ENCODE measurements around the gene CORO6.

CORO6 gene

DNA sequence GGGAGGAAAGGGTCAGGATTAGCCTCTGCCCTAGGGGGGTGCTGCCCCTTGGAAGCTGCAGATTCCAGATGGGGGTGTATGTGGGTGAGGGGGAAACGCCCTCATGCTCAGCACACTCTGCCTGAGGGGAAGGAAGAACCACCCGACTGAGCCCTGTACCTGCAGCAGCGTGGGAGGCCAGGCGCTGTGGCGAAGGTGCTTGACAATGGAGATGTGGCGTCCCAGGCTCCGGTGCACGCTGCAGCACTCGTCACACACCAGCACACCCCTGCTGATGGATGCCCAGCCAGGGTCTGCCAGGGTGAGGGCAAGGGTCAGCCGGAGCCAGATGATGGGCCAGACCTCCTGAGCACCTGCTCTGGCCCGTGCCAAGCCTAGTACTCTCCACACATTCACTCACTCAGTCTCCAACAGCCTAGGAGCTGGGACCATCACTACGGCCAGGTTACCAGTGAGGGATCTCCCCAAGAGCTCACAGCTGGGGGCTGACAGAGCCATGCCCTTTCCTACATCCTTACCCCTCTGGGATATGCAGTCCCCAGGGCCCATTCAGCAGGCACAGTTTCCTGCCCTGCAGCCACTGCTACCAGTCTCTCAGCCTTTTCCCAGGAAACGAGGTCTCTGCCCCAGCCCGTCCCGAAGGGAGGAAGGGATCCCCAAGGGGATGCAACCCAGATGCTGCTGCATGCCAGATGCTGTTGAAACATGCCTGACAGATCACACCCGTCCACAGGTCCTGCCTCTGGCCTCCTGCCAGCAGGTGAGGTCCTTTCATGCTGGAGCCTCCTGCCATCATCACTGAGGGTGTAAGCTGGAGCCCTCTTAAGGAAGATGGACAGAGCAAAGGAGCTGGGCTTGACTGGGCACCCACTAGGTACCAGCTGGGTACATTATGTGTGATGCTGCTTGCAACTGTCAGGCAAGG is 39.1 kb downstream of the CORO6 start:
- H3K9ac ChIP-seq (ENCODE audit: low read depth, low read length) = no peak overlapping the region
- H3K4me3 ChIP-seq (ENCODE audit: low read depth, low read length) = no peak overlapping the region
- no peak overlapping the region for H3K27ac ChIP-seq (ENCODE audit: low read depth, low read length)
- H3K4me1 ChIP-seq (ENCODE audit: control insufficient read depth, insufficient read depth, low read length) = peaks cover 29% of the 10 kb centered on the region
- H3K9me3 ChIP-seq (ENCODE audit: control insufficient read depth, insufficient read depth, low read length) = no peaks in the 10 kb centered on the region
- H3K27me3 ChIP-seq (ENCODE audit: control insufficient read depth, insufficient read depth, low read length) = no peaks in the 10 kb centered on the region
- peaks cover 18% of the 10 kb centered on the region for H3K36me3 ChIP-seq (ENCODE audit: control insufficient read depth, insufficient read depth, low read length)

- H3K4me1 ChIP-seq (ENCODE audit: control insufficient read depth, insufficient read depth, low read length) = peaks cover 21% of the 10 kb centered on the region
- no peaks in the 10 kb centered on the region for H3K9me3 ChIP-seq (ENCODE audit: control insufficient read depth, insufficient read depth, low read length)
- H3K36me3 ChIP-seq (ENCODE audit: control insufficient read depth, insufficient read depth, low read length) = peaks cover 26% of the 10 kb centered on the region
- no peak overlapping the region for H3K27ac ChIP-seq (ENCODE audit: low read depth, low read length)
- H3K4me3 ChIP-seq (ENCODE audit: low read depth, low read length) = no peak overlapping the region
- no peaks in the 10 kb centered on the region for H3K27me3 ChIP-seq (ENCODE audit: control insufficient read depth, insufficient read depth, low read length)
- no peak overlapping the region for H3K9ac ChIP-seq (ENCODE audit: low read depth, low read length)
Measured at GRCh38 chr17:29582772-29583171, 39.9 kb downstream of the CORO6 start.

DNA sequence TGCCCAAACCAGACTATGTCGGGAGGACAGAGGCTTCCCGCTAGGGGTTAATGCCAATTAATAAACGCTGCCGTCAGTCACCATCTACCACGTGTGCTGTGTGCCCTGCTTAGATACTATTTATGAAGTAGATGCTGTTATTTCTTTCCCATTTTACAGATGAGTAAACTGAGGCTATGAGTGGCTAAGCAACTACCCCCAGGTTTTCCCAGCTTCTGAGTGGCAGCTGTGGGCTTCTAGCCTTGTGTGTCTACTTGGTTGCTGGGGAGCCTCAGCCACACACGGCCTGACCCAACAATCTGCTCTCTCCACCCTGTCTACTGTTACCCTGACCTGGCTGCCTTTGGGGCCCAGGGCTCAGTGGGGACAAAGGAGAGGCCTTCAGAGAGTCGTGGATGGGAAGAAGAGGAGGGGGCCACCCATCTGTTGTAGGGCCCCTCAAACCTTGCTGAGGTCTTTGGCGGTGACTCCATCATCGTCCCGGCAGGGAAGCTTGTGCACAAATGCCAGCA is 40.4 kb downstream of the CORO6 start:
- H3K9me3 ChIP-seq (ENCODE audit: control insufficient read depth, insufficient read depth, low read length) = no peaks in the 10 kb centered on the region
- H3K9ac ChIP-seq (ENCODE audit: low read depth, low read length) = no peak overlapping the region

DNA sequence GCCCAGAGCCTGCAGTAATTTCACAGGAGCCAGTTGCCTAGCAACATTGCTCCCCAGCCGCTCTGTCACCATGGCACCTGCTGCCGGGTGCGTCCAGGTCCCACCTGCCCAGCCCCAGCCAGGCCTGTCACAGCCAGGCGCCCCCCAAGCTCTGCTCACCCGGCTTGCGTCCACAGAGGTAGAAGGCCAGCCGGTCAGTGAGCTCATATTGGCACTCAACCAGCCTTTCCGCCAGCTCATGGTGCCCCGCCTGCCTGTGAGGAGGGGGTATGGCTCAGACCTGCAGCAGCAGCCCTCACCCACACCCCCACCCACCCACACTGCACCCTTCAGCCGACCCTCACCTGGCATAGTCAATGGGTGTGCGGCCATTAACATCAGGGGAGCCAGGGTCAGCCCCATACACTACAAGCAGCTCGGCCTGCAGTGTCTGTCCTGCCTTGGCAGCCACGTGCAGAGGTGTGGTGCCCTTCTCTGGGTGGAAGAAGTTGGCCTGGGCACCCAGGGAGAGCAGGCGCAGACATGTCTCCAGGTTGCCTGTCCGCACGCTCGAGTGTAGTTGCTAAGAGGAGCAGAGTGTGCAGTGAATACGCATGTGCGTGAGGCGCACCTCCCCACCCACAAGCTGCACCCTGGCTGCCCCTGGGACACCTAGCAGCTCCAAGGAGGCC is 41.0 kb downstream of the CORO6 start:
- H3K27ac ChIP-seq (ENCODE audit: low read depth, low read length) = no peak overlapping the region
- H3K36me3 ChIP-seq (ENCODE audit: control insufficient read depth, insufficient read depth, low read length) = peaks cover 36% of the 10 kb centered on the region
- peaks cover 18% of the 10 kb centered on the region for H3K4me1 ChIP-seq (ENCODE audit: control insufficient read depth, insufficient read depth, low read length)
- no peak overlapping the region for H3K9ac ChIP-seq (ENCODE audit: low read depth, low read length)
- no peaks in the 10 kb centered on the region for H3K27me3 ChIP-seq (ENCODE audit: control insufficient read depth, insufficient read depth, low read length)
- H3K4me3 ChIP-seq (ENCODE audit: low read depth, low read length) = no peak overlapping the region
- H3K9me3 ChIP-seq (ENCODE audit: control insufficient read depth, insufficient read depth, low read length) = no peaks in the 10 kb centered on the region

More for the DNA sequence above, 40.4 kb downstream of the CORO6 start:
- H3K4me1 ChIP-seq (ENCODE audit: control insufficient read depth, insufficient read depth, low read length) = peaks cover 20% of the 10 kb centered on the region
- H3K27me3 ChIP-seq (ENCODE audit: control insufficient read depth, insufficient read depth, low read length) = no peaks in the 10 kb centered on the region
- no peak overlapping the region for H3K4me3 ChIP-seq (ENCODE audit: low read depth, low read length)
- H3K27ac ChIP-seq (ENCODE audit: low read depth, low read length) = no peak overlapping the region
- H3K36me3 ChIP-seq (ENCODE audit: control insufficient read depth, insufficient read depth, low read length) = peaks cover 31% of the 10 kb centered on the region

DNA sequence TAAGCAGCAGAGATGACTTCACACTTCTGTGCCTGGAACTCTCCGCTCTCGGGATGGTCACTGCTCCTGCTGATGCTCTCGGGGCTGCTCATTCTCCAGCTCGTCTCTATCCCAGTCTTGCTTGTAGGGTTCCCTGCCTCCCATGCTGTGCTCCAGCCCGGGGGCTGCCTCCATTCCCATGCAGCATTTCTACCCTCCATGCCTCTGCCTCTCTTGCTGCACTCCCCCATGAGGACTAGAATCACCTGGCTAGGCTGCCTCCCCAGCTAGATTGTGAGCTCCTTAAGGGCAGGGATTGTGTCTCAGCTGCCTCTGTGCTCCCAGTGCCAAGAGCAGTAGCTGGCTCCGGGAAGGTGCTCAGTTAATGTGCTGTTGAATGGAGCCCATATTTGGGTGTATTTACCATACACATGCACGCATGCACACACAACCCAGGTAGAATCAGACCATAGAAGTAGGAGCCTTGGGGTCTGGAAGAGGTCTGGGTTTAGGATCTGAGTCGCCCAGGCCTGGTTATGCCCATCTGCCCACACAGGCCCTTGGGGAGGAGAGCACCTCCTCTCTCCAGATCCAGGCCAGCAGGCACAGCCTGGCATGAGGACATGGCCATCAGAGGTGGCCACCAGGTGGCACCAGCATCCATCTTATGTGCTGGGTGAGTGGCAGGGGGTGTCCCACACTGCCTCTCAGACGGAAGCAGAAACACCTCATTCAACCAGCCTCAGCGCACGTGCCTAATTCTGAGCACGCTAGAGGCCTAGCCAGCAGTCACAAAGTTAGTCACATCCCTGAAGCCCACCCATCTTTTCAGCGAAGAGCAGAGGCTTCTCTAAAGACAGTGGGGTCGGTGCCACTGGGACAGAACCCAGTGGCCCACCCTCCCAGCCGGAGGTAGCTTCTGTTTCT is 42.6 kb downstream of the CORO6 start:
- H3K4me3 ChIP-seq (ENCODE audit: low read depth, low read length) = no peak overlapping the region
- peaks cover 52% of the 10 kb centered on the region for H3K36me3 ChIP-seq (ENCODE audit: control insufficient read depth, insufficient read depth, low read length)
- H3K4me1 ChIP-seq (ENCODE audit: control insufficient read depth, insufficient read depth, low read length) = peaks cover 10% of the 10 kb centered on the region
- no peaks in the 10 kb centered on the region for H3K27me3 ChIP-seq (ENCODE audit: control insufficient read depth, insufficient read depth, low read length)
- H3K9me3 ChIP-seq (ENCODE audit: control insufficient read depth, insufficient read depth, low read length) = no peaks in the 10 kb centered on the region
- H3K9ac ChIP-seq (ENCODE audit: low read depth, low read length) = no peak overlapping the region
- H3K27ac ChIP-seq (ENCODE audit: low read depth, low read length) = peak overlapping the region; percentile 27

DNA sequence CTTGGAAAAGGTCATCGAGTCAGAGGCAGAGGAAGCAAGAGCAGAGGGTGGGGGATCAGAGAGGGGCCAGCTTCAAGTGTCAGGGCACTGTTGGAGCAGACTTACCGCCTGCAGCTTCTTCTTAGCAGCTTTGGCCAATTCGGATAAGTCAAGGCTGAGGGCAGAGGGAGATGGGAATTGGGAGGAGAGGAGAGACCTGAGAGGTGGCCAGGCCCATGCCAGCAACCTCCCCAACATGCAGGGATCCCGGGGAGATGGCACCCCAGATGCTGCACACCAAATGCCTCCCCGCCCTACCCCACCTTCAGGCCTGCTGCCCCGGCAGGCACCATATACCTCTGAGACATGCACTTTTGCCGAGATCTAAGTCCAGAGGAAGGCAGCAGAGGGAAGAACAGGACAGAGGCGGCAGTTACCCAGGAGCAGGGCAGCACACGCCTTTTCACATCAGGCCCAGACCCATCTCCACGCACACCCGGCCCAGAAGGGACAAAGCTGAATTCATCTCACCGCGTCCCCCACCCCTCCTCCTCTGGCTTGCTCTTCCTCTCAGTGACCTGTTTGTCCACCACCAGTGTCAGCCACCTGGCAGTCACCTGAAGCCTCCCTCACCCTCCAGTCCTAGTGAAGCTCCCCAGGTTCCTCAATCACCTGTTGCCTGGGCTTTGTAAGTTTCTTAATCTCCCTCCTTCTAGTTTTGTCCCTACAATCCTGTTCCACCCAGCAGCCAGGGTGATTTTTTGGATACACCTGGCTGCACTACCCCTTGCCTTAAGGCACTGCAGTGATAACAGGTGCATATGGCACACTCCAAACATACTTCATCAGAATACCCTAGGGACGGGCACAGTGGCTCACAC is 43.9 kb downstream of the CORO6 start:
- Histone ChIP-seq H3K4me1 (ENCODE audit: control insufficient read depth, insufficient read depth, low read length) (no peaks in the 10 kb centered on the region), H3K36me3 (ENCODE audit: control insufficient read depth, insufficient read depth, low read length) (peaks cover 63% of the 10 kb centered on the region), H3K27ac (ENCODE audit: low read depth, low read length) (no peak overlapping the region), H3K4me3 (ENCODE audit: low read depth, low read length) (no peak overlapping the region), H3K9ac (ENCODE audit: low read depth, low read length) (no peak overlapping the region), H3K27me3 (ENCODE audit: control insufficient read depth, insufficient read depth, low read length) (no peaks in the 10 kb centered on the region), H3K9me3 (ENCODE audit: control insufficient read depth, insufficient read depth, low read length) (no peaks in the 10 kb centered on the region)

GRCh38 chr17:29577385-29578211 is 45.1 kb downstream of the CORO6 start:
- Histone ChIP-seq H3K27ac (ENCODE audit: low read depth, low read length) (no peak overlapping the region), H3K36me3 (ENCODE audit: control insufficient read depth, insufficient read depth, low read length) (peaks cover 58% of the 10 kb centered on the region), H3K9me3 (ENCODE audit: control insufficient read depth, insufficient read depth, low read length) (no peaks in the 10 kb centered on the region), H3K9ac (ENCODE audit: low read depth, low read length) (no peak overlapping the region), H3K27me3 (ENCODE audit: control insufficient read depth, insufficient read depth, low read length) (no peaks in the 10 kb centered on the region), H3K4me3 (ENCODE audit: low read depth, low read length) (no peak overlapping the region), H3K4me1 (ENCODE audit: control insufficient read depth, insufficient read depth, low read length) (no peaks in the 10 kb centered on the region)

DNA sequence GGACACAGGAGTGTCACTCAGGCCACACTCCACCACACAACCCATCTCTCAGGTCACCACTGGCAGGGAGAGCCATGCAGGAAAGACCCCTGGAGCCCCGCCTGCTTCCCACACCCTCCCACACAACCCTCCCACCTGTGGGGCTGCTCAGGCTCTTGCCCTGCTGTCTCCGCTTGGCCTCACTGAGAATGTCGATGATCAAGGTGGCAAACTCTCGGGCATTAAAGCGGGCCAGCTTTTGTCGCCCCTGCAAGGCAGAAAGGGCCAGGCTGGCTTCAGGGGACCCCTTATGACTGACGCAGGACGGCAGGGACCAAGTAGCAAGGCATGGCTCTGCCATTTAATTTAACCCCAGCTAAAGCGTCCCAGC is 45.7 kb downstream of the CORO6 start:
- no peak overlapping the region for H3K4me3 ChIP-seq (ENCODE audit: low read depth, low read length)
- no peaks in the 10 kb centered on the region for H3K9me3 ChIP-seq (ENCODE audit: control insufficient read depth, insufficient read depth, low read length)
- no peak overlapping the region for H3K27ac ChIP-seq (ENCODE audit: low read depth, low read length)
- H3K27me3 ChIP-seq (ENCODE audit: control insufficient read depth, insufficient read depth, low read length) = no peaks in the 10 kb centered on the region
- peaks cover 52% of the 10 kb centered on the region for H3K36me3 ChIP-seq (ENCODE audit: control insufficient read depth, insufficient read depth, low read length)
- no peak overlapping the region for H3K9ac ChIP-seq (ENCODE audit: low read depth, low read length)
- no peaks in the 10 kb centered on the region for H3K4me1 ChIP-seq (ENCODE audit: control insufficient read depth, insufficient read depth, low read length)

GRCh38 chr17:29576214-29577000 is 46.3 kb downstream of the CORO6 start:
- no peaks in the 10 kb centered on the region for H3K4me1 ChIP-seq (ENCODE audit: control insufficient read depth, insufficient read depth, low read length)
- H3K27ac ChIP-seq (ENCODE audit: low read depth, low read length) = no peak overlapping the region
- peaks cover 51% of the 10 kb centered on the region for H3K36me3 ChIP-seq (ENCODE audit: control insufficient read depth, insufficient read depth, low read length)
- no peak overlapping the region for H3K4me3 ChIP-seq (ENCODE audit: low read depth, low read length)
- no peaks in the 10 kb centered on the region for H3K27me3 ChIP-seq (ENCODE audit: control insufficient read depth, insufficient read depth, low read length)
- H3K9ac ChIP-seq (ENCODE audit: low read depth, low read length) = no peak overlapping the region
- no peaks in the 10 kb centered on the region for H3K9me3 ChIP-seq (ENCODE audit: control insufficient read depth, insufficient read depth, low read length)

All from HUES48 (cell line).